SK-N-SH treated with all-trans-retinoic acid at 6 μM for 48 hours (cell line): ENCODE measurements around the gene GSKIP.

Source experiments
- ATAC-seq: fragments of 200-7000 bp; cut with Tn5 transposase; 3 replicates; pipeline ENCODE4 v1.9.1; 2020; ENCODE audit warnings: mild to moderate bottlenecking, moderate library complexity
- ARNTL ChIP-seq: fragments of 450-650 bp; formaldehyde crosslinking; IDR thresholded peaks from 2 replicates; pipeline ENCODE4 v1.5.0; 2020; ENCODE audit warnings: low read depth, mild to moderate bottlenecking, moderate library complexity, borderline replicate concordance
- BACH2 ChIP-seq: fragments of 250-450 bp; sonication (Bioruptor Pico); IDR thresholded peaks from 2 replicates; pipeline ENCODE4 v1.9.0; 2021; ENCODE audit warnings: mild to moderate bottlenecking, borderline replicate concordance
- CREB5 ChIP-seq: fragments of 250-450 bp; sonication (Bioruptor Pico); IDR thresholded peaks from 2 replicates; pipeline ENCODE4 v1.5.1; 2020; ENCODE audit warnings: low read depth, mild to moderate bottlenecking, moderate library complexity
- CSDC2 ChIP-seq: fragments of 250-450 bp; sonication (Bioruptor Pico); IDR thresholded peaks from 2 replicates; pipeline ENCODE4 v1.5.0; 2020; ENCODE audit warnings: mild to moderate bottlenecking, moderate library complexity
- ESRRG ChIP-seq: fragments of 250-450 bp; sonication (Bioruptor Pico); IDR thresholded peaks from 2 replicates; pipeline ENCODE4 v1.6.1; 2021; ENCODE audit warnings: mild to moderate bottlenecking
- ISL1 ChIP-seq: fragments of 250-450 bp; sonication (Bioruptor Pico); IDR thresholded peaks from 2 replicates; pipeline ENCODE4 v2.1.2; 2022; ENCODE audit warnings: mild to moderate bottlenecking, moderate library complexity
- OSR1 ChIP-seq: fragments of 250-450 bp; sonication (Bioruptor Pico); IDR thresholded peaks from 2 replicates; pipeline ENCODE4 v1.8.0; 2022; ENCODE audit warnings: moderate library complexity, mild to moderate bottlenecking, inconsistent platforms
- PATZ1 ChIP-seq: fragments of 250-450 bp; sonication (Bioruptor Pico); IDR thresholded peaks from 2 replicates; pipeline ENCODE4 v1.8.0; 2020; ENCODE audit warnings: mild to moderate bottlenecking, moderate library complexity, borderline replicate concordance
- POU6F1 ChIP-seq: fragments of 250-450 bp; sonication (Bioruptor Pico); IDR thresholded peaks from 2 replicates; pipeline ENCODE4 v1.8.0; 2021; ENCODE audit warnings: low read depth, mild to moderate bottlenecking, moderate library complexity, borderline replicate concordance
- PPARA ChIP-seq: fragments of 250-450 bp; sonication (Bioruptor Pico); IDR thresholded peaks from 2 replicates; pipeline ENCODE4 v1.5.0; 2020; ENCODE audit warnings: mild to moderate bottlenecking, borderline replicate concordance
- RARB ChIP-seq: fragments of 250-450 bp; sonication (Bioruptor Pico); IDR thresholded peaks from 2 replicates; pipeline ENCODE4 v1.8.0; 2021; ENCODE audit warnings: mild to moderate bottlenecking, moderate library complexity
- SNAI2 ChIP-seq: fragments of 250-450 bp; sonication (Bioruptor Pico); IDR thresholded peaks from 2 replicates; pipeline ENCODE4 v1.5.0; 2020; ENCODE audit warnings: mild to moderate bottlenecking, moderate library complexity
- TCF4 ChIP-seq: fragments of 250-450 bp; sonication (Bioruptor Pico); IDR thresholded peaks from 2 replicates; pipeline ENCODE4 v1.8.0; 2021; ENCODE audit warnings: mild to moderate bottlenecking, moderate library complexity, borderline replicate concordance
- TOX ChIP-seq: fragments of 250-450 bp; sonication (Bioruptor Pico); IDR thresholded peaks from 2 replicates; pipeline ENCODE4 v1.8.0; 2021; ENCODE audit warnings: mild to moderate bottlenecking, moderate library complexity, borderline replicate concordance
- TSHZ2 ChIP-seq: fragments of 250-450 bp; sonication (Bioruptor Pico); IDR thresholded peaks from 2 replicates; pipeline ENCODE4 v1.5.0; 2020; ENCODE audit warnings: mild to moderate bottlenecking, moderate library complexity
- ZC3H10 ChIP-seq: fragments of 250-450 bp; sonication (Bioruptor Pico); IDR thresholded peaks from 2 replicates; pipeline ENCODE4 v1.5.1; 2021; ENCODE audit warnings: mild to moderate bottlenecking, moderate library complexity
- ZFP3 ChIP-seq: fragments of 250-450 bp; sonication (Bioruptor Pico); IDR thresholded peaks from 2 replicates; pipeline ENCODE4 v1.5.0; 2020; ENCODE audit warnings: mild to moderate bottlenecking, moderate library complexity
- ZFP30 ChIP-seq: fragments of 450-650 bp; formaldehyde crosslinking; IDR thresholded peaks from 2 replicates; pipeline ENCODE4 v1.5.0; 2022; ENCODE audit warnings: mild to moderate bottlenecking, moderate library complexity
- ZNF565 ChIP-seq: fragments of 450-650 bp; formaldehyde crosslinking; conservative IDR thresholded peaks from 2 replicates; pipeline ENCODE4 v1.5.0; 2020; ENCODE audit warnings: low read depth, mild to moderate bottlenecking, moderate library complexity
- ZNF70 ChIP-seq: fragments of 450-650 bp; formaldehyde crosslinking; IDR thresholded peaks from 2 replicates; pipeline ENCODE4 v1.5.0; 2020; ENCODE audit warnings: mild to moderate bottlenecking, moderate library complexity
- ZNF8 ChIP-seq: fragments of 450-650 bp; formaldehyde crosslinking; IDR thresholded peaks from 2 replicates; pipeline ENCODE4 v1.5.0; 2020; ENCODE audit warnings: mild to moderate bottlenecking, moderate library complexity

The GSKIP gene

GRCh38 chr14:96415559-96415958, 52.2 kb downstream of the GSKIP start:
- ATAC-seq = no peak
- TF ChIP-seq BACH2 (CRISPR knock-in tag) = no peak
- TF ChIP-seq PPARA (CRISPR knock-in tag) = no peak
- TF ChIP-seq SNAI2 = no peak
- TF ChIP-seq PATZ1 (CRISPR knock-in tag) = no peak
- TF ChIP-seq ARNTL (CRISPR knock-in tag) = no peak
- TF ChIP-seq TOX (CRISPR knock-in tag) = no peak
- no peak for TF ChIP-seq OSR1 (CRISPR knock-in tag)
- no peak for TF ChIP-seq TCF4 (CRISPR knock-in tag)
- no peak for TF ChIP-seq ZC3H10 (CRISPR knock-in tag)
- TF ChIP-seq RARB (CRISPR knock-in tag) = no peak
- no peak for TF ChIP-seq CSDC2 (CRISPR knock-in tag)
- no peak for TF ChIP-seq ZNF565 (CRISPR knock-in tag)

GRCh38 chr14:96416292-96416691, 53.0 kb downstream of the GSKIP start:
- no peak for ATAC-seq
- TF ChIP-seq PATZ1 (CRISPR knock-in tag) (no peak), OSR1 (CRISPR knock-in tag) (no peak), TOX (CRISPR knock-in tag) (no peak), ZNF8 (CRISPR knock-in tag) (no peak), RARB (CRISPR knock-in tag) (no peak)

GRCh38 chr14:96417254-96417653, 53.9 kb downstream of the GSKIP start:
- TF ChIP-seq ISL1 (CRISPR knock-in tag) (no peak), RARB (CRISPR knock-in tag) (no peak), ESRRG (CRISPR knock-in tag) (no peak), ZFP30 (CRISPR knock-in tag) (no peak), ZFP3 (CRISPR knock-in tag) (no peak), TOX (CRISPR knock-in tag) (no peak), CREB5 (CRISPR knock-in tag) (no peak), ZNF8 (CRISPR knock-in tag) (no peak), OSR1 (CRISPR knock-in tag) (no peak), TSHZ2 (CRISPR knock-in tag) (no peak), SNAI2 (no peak)
- TF ChIP-seq, all 23 proteins: peak for 0
- ATAC-seq = no peak

GRCh38 chr14:96418075-96418474, 54.7 kb downstream of the GSKIP start:
- TF ChIP-seq ZNF565 (CRISPR knock-in tag) (no peak), ZNF70 (CRISPR knock-in tag) (no peak), OSR1 (CRISPR knock-in tag) (no peak), RARB (CRISPR knock-in tag) (no peak), POU6F1 (CRISPR knock-in tag) (no peak), TCF4 (CRISPR knock-in tag) (no peak)
- TF ChIP-seq, all 23 proteins: peak for 0
- ATAC-seq = no peak
